NB4 (cell line): Measurements from ENCODE around the gene RNF220.
"Not testable (repeated sequence)": the region's sequence is repeated elsewhere in the genome, so short reads cannot be mapped to it uniquely, and the experiment has no call there.

ENCODE experiments used
- DNase-seq: peaks from one replicate; pipeline ENCODE4 v3.0.0; 2010; ENCODE audit warnings: low read depth
- H3K4me3 ChIP-seq: one replicate; pipeline ENCODE4 v1.5.1; 2011; ENCODE audit warnings: mild to moderate bottlenecking, low read depth, low read length, moderate library complexity
- MYC ChIP-seq: IDR thresholded peaks from 2 replicates; pipeline ENCODE4 v1.6.1; 2011; ENCODE audit warnings: low read depth, low read length
- POLR2A ChIP-seq: IDR thresholded peaks from 2 replicates; pipeline ENCODE4 v1.6.1; 2011; ENCODE audit warnings: mild to moderate bottlenecking; ENCODE audit not compliant: insufficient read length; ENCODE audit errors: extremely low read depth
- TF ChIP-seq, protein P1 (sequence below): IDR thresholded peaks from 2 replicates; pipeline ENCODE4 v1.6.1; 2011; ENCODE audit warnings: low read depth, low read length
- TF ChIP-seq, protein P2 (sequence below): IDR thresholded peaks from one replicate; pipeline ENCODE4 v1.5.1; 2012; ENCODE audit warnings: low read depth, low read length

Gene RNF220

GRCh38 chr1:44696789-44697345, 291.8 kb downstream of the RNF220 start:
- TF ChIP-seq MYC (no peak), POLR2A (no peak)
- TF ChIP-seq, protein P1, sequence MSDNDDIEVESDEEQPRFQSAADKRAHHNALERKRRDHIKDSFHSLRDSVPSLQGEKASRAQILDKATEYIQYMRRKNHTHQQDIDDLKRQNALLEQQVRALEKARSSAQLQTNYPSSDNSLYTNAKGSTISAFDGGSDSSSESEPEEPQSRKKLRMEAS = no peak
- TF ChIP-seq, protein P2, sequence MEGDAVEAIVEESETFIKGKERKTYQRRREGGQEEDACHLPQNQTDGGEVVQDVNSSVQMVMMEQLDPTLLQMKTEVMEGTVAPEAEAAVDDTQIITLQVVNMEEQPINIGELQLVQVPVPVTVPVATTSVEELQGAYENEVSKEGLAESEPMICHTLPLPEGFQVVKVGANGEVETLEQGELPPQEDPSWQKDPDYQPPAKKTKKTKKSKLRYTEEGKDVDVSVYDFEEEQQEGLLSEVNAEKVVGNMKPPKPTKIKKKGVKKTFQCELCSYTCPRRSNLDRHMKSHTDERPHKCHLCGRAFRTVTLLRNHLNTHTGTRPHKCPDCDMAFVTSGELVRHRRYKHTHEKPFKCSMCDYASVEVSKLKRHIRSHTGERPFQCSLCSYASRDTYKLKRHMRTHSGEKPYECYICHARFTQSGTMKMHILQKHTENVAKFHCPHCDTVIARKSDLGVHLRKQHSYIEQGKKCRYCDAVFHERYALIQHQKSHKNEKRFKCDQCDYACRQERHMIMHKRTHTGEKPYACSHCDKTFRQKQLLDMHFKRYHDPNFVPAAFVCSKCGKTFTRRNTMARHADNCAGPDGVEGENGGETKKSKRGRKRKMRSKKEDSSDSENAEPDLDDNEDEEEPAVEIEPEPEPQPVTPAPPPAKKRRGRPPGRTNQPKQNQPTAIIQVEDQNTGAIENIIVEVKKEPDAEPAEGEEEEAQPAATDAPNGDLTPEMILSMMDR = no peak
- peak; percentile 39 for DNase-seq
- H3K4me3 ChIP-seq = no peak overlapping the region

DNA sequence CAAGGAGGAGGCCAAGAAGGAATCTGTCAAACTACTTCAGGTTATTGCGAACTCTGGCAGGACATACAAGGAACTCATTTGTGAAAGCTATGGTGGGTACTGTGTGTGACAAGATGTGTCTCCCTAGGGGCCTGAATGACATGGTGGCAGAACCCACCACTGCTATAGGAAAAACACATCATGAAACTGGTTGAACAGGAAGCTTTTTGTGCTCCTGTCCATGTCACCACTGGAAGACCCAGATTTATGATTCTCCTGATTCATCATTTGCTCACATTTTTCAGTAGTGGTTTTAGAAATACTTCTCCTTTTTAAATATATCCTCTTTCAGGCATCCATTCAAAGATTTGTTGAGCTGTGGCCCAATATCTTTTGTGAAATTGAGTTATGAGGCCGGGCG, 293.1 kb downstream of the RNF220 start:
- peak; percentile 29 for DNase-seq
- H3K4me3 ChIP-seq = no peak overlapping the region
- no peak for TF ChIP-seq POLR2A
- TF ChIP-seq, protein P1 = no peak
- TF ChIP-seq, protein P2 = no peak
- no peak for TF ChIP-seq MYC

DNA sequence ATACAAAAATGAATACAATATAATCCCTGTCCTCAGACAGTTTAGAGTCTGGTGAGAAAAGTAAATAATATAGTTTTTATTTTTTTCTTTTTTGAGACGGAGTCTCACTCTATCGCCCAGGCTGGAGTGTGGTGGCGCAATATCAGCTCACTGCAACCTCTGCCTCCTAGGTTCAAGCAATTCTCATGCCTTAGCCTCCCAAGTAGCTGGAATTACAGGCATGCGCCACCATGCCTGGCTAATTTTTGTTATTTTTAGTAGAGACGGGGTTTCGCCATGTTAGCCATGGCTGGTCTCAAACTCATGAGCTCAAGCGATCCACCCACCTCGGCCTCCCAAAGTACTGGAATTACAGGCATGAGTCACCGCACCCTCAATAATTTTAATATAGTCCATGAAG, 294.3 kb downstream of the RNF220 start:
- DNase-seq, H3K4me3 ChIP-seq: not testable (repeated sequence)

GRCh38 chr1:44700573-44700972, 295.5 kb downstream of the RNF220 start:
- TF ChIP-seq POLR2A (no peak), MYC (no peak)
- TF ChIP-seq, protein P1 = no peak
- TF ChIP-seq, protein P2 = no peak
- H3K4me3 ChIP-seq = no peak overlapping the region
- no peak for DNase-seq

GRCh38 chr1:44701141-44701573, 296.1 kb downstream of the RNF220 start:
- H3K4me3 ChIP-seq = no peak overlapping the region
- DNase-seq = no peak
- TF ChIP-seq, protein P1 = no peak
- TF ChIP-seq MYC (no peak), POLR2A (no peak)
- TF ChIP-seq, protein P2 = no peak
